NOMO-1 treated with DMSO at 0.1 percent for 48 hours (cell line): ENCODE measurements around the gene RAB31.

ENCODE experiments used
- DNase-seq: peaks from one replicate; lab custom pipeline; 2025; ENCODE audit not compliant: unreplicated experiment; lab: John Stamatoyannopoulos, UW

Gene RAB31

DNA sequence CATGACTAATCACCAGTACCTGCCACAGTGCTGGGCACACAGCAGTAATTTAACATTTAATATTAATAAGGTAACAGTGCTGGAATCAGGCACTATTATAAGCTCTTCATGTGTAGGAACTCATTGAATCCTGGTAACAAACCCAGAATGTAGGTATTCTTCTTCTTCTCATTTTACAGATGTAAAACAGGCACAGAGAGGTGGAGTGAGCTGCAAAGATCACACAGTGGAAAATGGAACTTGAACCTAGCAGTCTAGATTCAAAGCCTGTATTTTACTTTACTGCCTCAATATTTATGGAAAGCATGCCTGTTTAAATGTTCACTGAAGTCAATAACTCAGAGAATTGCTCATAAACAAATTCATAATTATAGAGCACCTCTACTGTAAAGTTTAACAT, 202.0 kb downstream of the RAB31 start:
- no peak for DNase-seq

DNA sequence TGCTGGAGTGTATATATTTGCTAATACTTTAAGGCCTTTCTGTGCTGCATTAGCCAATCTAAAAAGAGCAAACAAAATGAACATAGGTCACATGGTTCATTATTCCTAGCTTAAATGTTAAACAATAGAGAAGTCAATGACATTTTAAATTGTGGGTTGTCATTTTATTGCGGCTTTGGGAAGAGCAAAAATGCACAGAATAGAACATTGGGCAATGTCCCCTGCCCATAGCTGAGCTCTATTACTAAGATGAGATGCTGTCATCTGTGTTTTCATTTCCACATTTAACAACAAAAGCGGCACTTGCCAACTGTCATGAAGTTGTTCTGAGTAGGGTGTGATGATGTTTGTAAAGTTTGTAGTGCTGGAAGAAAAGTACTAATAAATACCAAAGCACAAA, 202.6 kb downstream of the RAB31 start:
- DNase-seq: peak; percentile 89

DNA sequence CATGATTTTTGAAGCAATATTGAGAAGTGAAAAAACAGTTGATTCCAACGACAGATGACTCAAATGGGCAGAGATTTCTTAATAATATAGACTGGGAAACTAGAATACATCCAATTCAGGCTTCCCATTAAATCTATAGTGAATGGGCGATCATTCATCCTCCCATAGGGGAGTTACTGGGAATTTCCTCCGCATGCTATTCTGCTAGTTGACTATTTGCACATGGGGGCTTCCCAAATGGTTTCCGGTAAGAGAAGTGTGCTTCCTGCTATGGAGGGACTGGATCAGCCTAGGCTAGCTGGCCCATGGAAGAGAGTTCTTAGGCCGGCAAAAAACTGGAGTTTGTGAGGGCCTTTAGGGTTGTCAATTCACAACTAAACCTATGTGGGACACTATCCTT, 203.1 kb downstream of the RAB31 start:
- no peak for DNase-seq
